GM23248 (cell line): ENCODE measurements around the gene CCT7. TPM values are rescaled to one million over a fixed set of nuclear protein-coding genes. Genes with fewer than 3 reads are reported as not detected.

Experiments
- DNase-seq: peaks from one replicate; pipeline ENCODE4 v3.0.0-alpha.2; 2015
- H2AFZ ChIP-seq: fragments of 200-600 bp; sonication (generic); 2 replicates; pipeline ENCODE4 v1.6.1; 2016; ENCODE audit warnings: antibody characterized with exemption
- H3F3A ChIP-seq: fragments of 200-600 bp; sonication (generic); 2 replicates; pipeline ENCODE4 v1.6.1; 2016; ENCODE audit warnings: mild to moderate bottlenecking, antibody characterized with exemption, mixed run types; ENCODE audit not compliant: insufficient read depth
- H3K27ac ChIP-seq: fragments of 200-600 bp; sonication (generic); 2 replicates; pipeline ENCODE4 v1.5.1; 2016; ENCODE audit warnings: mild to moderate bottlenecking
- H3K27me3 ChIP-seq: fragments of 200-600 bp; sonication (generic); replicated peaks from 2 replicates; pipeline ENCODE4 v1.6.1; 2016; ENCODE audit warnings: mild to moderate bottlenecking; ENCODE audit not compliant: insufficient read depth
- H3K36me3 ChIP-seq: fragments of 200-600 bp; sonication (generic); 2 replicates; pipeline ENCODE4 v1.6.1; 2016; ENCODE audit warnings: low read depth, mild to moderate bottlenecking
- H3K4me1 ChIP-seq: fragments of 200-600 bp; sonication (generic); 2 replicates; pipeline ENCODE4 v1.6.1; 2016; ENCODE audit warnings: mild to moderate bottlenecking; ENCODE audit not compliant: insufficient read depth
- H3K4me2 ChIP-seq: fragments of 200-600 bp; sonication (generic); one replicate; pipeline ENCODE4 v1.6.1; 2016; ENCODE audit warnings: mild to moderate bottlenecking; ENCODE audit not compliant: unreplicated experiment
- H3K4me3 ChIP-seq: fragments of 200-600 bp; sonication (generic); 2 replicates; pipeline ENCODE4 v1.5.1; 2016; ENCODE audit warnings: mild to moderate bottlenecking
- H3K79me2 ChIP-seq: fragments of 200-600 bp; sonication (generic); 2 replicates; pipeline ENCODE4 v1.6.1; 2016; ENCODE audit warnings: mild to moderate bottlenecking; ENCODE audit not compliant: insufficient read depth
- H3K9ac ChIP-seq: fragments of 200-600 bp; sonication (generic); 2 replicates; pipeline ENCODE4 v1.6.1; 2016; ENCODE audit warnings: mild to moderate bottlenecking
- H3K9me2 ChIP-seq: fragments of 200-600 bp; sonication (generic); 2 replicates; pipeline ENCODE4 v1.6.1; 2016; ENCODE audit warnings: mixed run types, mild to moderate bottlenecking, moderate library complexity; ENCODE audit not compliant: insufficient read depth
- H3K9me3 ChIP-seq: fragments of 200-600 bp; sonication (generic); one replicate; pipeline ENCODE4 v1.6.1; 2017; ENCODE audit warnings: low read depth
- H4K20me1 ChIP-seq: fragments of 200-600 bp; sonication (generic); 2 replicates; pipeline ENCODE4 v1.6.0; 2016; ENCODE audit not compliant: insufficient read depth
- EZH2 ChIP-seq: fragments of 200-600 bp; sonication (generic); IDR thresholded peaks from 2 replicates; pipeline ENCODE4 v1.6.1; 2018; ENCODE audit warnings: antibody characterized with exemption, mild to moderate bottlenecking; ENCODE audit not compliant: insufficient read depth, poor library complexity, severe bottlenecking
- EZH2phosphoT487 ChIP-seq: fragments of 200-600 bp; sonication (generic); IDR thresholded peaks from 2 replicates; pipeline ENCODE4 v1.6.1; 2018; ENCODE audit warnings: antibody characterized with exemption, moderate library complexity, mild to moderate bottlenecking, low read depth; ENCODE audit not compliant: insufficient read depth
- WGBS, 2 experiments: methylation state at CpG; one replicate each; pipeline ENCODE4 v1.1.6; 2015 to 2017; ENCODE audit warnings: low lambda C conversion rate in 2 of 2, low coverage in 1 of 2; ENCODE audit errors: missing lambda C conversion rate in 2 of 2; 5-methylcytosine and 5-hydroxymethylcytosine counted together
- in situ Hi-C: fragments of 300-500 bp; cut with MboI; formaldehyde crosslinking; loops from 2 replicates; pipeline ENCODE4 v1.15.0; 2020
- polyA plus RNA-seq: library from polyadenylated mRNA; unstranded; fragments of >200 nt; fragmentation: Nextera tagmentation; extraction: Ambion mirVana; gene quantifications from 2 replicates; pipeline ENCODE4 v1.2.1, GENCODE V29; 2016
- total RNA-seq: library from RNA; depleted of rRNA; stranded (reverse); fragments of >200 nt; shearing (Covaris generic); gene quantifications from 2 replicates; pipeline ENCODE4 v1.2.3, GENCODE V29; 2014

CCT7 gene
- total and polyA plus RNA-seq, 2 experiments from 2014 or later, result 213 to 272 TPM

DNA sequence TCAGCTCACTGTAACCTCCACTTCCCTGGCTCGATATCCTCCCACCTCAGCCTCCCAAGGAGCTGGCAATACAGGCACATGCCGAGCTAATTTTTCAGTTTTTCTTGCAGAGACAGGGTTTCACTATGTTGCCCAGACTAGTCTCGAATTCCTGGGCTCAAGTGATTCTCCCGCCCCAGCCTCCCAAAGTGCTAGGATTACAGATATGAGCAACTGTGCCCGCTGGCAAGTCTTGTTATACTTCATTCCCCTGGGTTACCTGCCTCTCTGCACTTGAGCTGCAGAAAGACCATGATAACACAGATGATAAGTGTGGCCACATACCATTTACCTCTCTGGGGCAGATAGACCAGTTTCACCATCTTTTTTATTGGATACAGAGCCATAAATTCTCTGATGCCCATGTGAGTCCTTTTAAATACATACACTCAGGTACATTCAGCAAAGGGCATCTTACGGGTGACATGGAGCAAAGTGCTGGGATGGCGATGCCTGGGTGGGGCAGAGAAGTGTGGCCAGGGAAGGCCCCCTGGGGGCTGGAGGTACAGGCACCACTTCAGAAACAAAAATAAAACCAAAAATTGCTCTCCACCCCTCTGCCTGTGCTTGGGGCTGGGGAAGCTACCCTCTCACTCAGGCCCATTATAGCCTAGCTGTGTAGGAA, 20.4 kb downstream of the CCT7 start:
- in situ Hi-C loops, result no loop called here
- Histone ChIP-seq H3K27ac (no peak overlapping the region), H3K36me3 (peaks cover 29% of the 10 kb centered on the region), H2AFZ (no peak overlapping the region), H4K20me1 (no peaks in the 10 kb centered on the region), H3K4me3 (no peak overlapping the region), H3K27me3 (no peaks in the 10 kb centered on the region), H3K9me2 (no peaks in the 10 kb centered on the region), H3K9ac (no peak overlapping the region), H3F3A (no peaks in the 10 kb centered on the region; the same call in 1 of the 2 replicates), H3K4me2 (no peak overlapping the region), H3K79me2 (no peaks in the 10 kb centered on the region), H3K4me1 (no peaks in the 10 kb centered on the region), H3K9me3 (no peaks in the 10 kb centered on the region)
- no peak for TF ChIP-seq EZH2phosphoT487
- no peak for TF ChIP-seq EZH2
- WGBS, 2 experiments, result 90 to 92% methylated on average over 7 of the region's 7 CpGs
- DNase-seq, result no peak

DNA sequence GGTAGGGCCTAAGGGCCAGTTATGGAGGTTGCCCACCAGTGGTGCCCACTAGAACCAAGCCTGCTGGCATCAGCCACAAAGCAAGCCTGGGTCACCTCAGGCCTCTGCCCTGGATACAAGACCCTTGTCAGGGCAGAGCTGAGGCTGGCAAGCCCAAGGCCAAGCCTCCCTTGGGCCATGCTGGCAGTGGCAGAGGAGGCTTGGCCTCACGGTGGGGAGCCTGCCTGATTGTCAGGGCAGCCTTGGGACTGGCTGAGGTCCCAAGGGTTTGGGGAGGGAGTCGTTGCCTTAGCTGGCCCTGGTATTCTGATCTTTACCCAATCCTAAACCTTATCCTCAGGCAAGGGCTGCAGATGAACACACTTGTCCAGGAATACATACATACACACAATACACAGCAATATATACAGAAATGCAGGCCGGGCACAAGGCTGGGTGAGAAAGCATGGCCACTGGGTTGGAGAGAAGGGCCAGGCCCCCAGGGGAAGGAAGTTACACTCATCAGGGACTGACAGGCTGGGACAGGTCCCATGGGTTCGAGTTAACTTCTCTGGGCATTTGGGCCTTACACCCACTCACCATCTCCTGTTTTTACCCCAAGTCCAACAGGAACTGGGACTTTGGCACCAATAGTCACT, 21.0 kb downstream of the CCT7 start:
- no peaks in the 10 kb centered on the region for H3K79me2 ChIP-seq
- peaks cover 23% of the 10 kb centered on the region; the same call in 1 of the 2 replicates for H3K36me3 ChIP-seq
- H3K4me1 ChIP-seq, result no peaks in the 10 kb centered on the region
- no peaks in the 10 kb centered on the region; the same call in 1 of the 2 replicates for H3F3A ChIP-seq
- H4K20me1 ChIP-seq, result no peaks in the 10 kb centered on the region
- WGBS, 2 experiments, result 50 to 55% methylated on average over 4 of the region's 4 CpGs
- TF ChIP-seq EZH2 (no peak), EZH2phosphoT487 (no peak)
- no peaks in the 10 kb centered on the region for H3K9me3 ChIP-seq
- no peaks in the 10 kb centered on the region for H3K9me2 ChIP-seq
- H3K4me2 ChIP-seq, result no peak overlapping the region
- H3K9ac ChIP-seq, result no peak overlapping the region
- no peak overlapping the region for H3K4me3 ChIP-seq
- no peak for DNase-seq
- no peak overlapping the region for H2AFZ ChIP-seq
- in situ Hi-C loops, result no loop called here
- no peaks in the 10 kb centered on the region for H3K27me3 ChIP-seq
- no peak overlapping the region for H3K27ac ChIP-seq

DNA sequence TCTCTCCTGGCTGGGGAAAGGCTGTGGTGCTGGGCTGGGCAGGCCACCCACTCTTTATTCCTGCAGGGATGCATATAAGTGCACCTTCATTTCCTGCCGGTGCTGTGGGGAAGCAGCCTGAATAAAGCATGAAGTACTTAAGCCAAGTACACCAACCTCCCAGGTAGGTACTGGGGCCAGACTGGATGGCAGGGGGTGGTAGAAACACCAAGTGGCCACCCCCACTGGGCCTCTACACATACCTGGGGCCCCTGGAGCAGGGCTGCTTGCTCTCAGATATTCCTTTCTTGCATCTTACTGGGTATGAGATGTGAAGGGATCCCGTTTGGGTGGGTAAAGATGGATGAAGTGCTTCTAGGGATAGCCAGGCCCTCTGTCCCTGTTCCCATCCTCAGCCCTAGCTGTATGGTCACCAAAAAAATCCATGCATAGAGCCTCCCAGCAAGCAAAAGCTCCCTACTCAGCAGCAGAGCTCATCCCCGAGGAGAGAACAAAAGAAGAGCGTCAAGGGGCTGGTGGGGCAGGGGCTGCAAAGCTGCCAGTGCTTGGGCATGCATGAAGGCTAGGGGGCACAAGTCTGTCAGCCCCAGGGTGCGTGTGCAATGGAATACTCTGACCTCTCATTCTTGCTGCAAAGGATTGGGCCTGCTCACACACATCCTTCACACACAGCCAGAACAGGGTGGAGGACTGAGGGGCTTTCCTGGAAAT, 22.0 kb downstream of the CCT7 start:
- Histone ChIP-seq H3K4me1 (no peaks in the 10 kb centered on the region), H3K36me3 (0 out of 2 replicates have a peak, but pooled peaks cover 18% of the 10 kb centered on the region), H3K27me3 (no peaks in the 10 kb centered on the region), H3K4me2 (no peak overlapping the region), H3K9me2 (no peaks in the 10 kb centered on the region), H3F3A (no peaks in the 10 kb centered on the region; the same call in 1 of the 2 replicates), H3K79me2 (no peaks in the 10 kb centered on the region), H4K20me1 (no peaks in the 10 kb centered on the region), H3K9me3 (no peaks in the 10 kb centered on the region), H3K27ac (no peak overlapping the region), H2AFZ (no peak overlapping the region), H3K9ac (no peak overlapping the region), H3K4me3 (no peak overlapping the region)
- DNase-seq, result no peak
- in situ Hi-C loops, result no loop called here
- TF ChIP-seq EZH2phosphoT487, result no peak
- TF ChIP-seq EZH2, result no peak
- WGBS, 2 experiments, result 33 to 43% methylated on average over 5 of the region's 5 CpGs

DNA sequence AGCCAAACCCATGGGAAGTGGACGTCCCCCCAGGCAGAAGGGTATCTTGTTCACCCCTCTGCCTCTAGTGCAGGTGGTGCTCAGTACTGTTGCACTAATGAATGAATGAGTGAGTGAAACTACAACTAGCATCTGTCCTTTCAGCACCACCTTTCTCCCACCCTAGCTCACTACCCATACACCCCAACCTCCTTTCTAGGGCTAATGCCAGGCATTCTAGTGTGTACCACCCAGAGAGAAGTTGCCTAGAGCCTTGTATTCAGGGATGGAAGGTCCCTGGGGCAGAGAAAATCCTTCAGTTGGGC, 22.5 kb downstream of the CCT7 start:
- no peaks in the 10 kb centered on the region for H3K27me3 ChIP-seq
- H4K20me1 ChIP-seq, result no peaks in the 10 kb centered on the region
- in situ Hi-C loops, result no loop called here
- no peak overlapping the region for H3K4me2 ChIP-seq
- H3K9ac ChIP-seq, result no peak overlapping the region
- H3K27ac ChIP-seq, result no peak overlapping the region
- no peak overlapping the region for H3K4me3 ChIP-seq
- no peak overlapping the region for H2AFZ ChIP-seq
- H3K4me1 ChIP-seq, result no peaks in the 10 kb centered on the region
- H3K9me2 ChIP-seq, result no peaks in the 10 kb centered on the region
- DNase-seq, result no peak
- H3K36me3 ChIP-seq, result 0 out of 2 replicates have a peak, but pooled peaks cover 18% of the 10 kb centered on the region
- H3F3A ChIP-seq, result no peaks in the 10 kb centered on the region; the same call in 1 of the 2 replicates
- no peaks in the 10 kb centered on the region for H3K9me3 ChIP-seq
- no peaks in the 10 kb centered on the region for H3K79me2 ChIP-seq
- WGBS, 2 experiments, result 50 to 67% methylated on average over 1 of the region's 1 CpG
- TF ChIP-seq EZH2phosphoT487 (no peak), EZH2 (no peak)
